ENCODE measurements around the gene TPM1.

DNA sequence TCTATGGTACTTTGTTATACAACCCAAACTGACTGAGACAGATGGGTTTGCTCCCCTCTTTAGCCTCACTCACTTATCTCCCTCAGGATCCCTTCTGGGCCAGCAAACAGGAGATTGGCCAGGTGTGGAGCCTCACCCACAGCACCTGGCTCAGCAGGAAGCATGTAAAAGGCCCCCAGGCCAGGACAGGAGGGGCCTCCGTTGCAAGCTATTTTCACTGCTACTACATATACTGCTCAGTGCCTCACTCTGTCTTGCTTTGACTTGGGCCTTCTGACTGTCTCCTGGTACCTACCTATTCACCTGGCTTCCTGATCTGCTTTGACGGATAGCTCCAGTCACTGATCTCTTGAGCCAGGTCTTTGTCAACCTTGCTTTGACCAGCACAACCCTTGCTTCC lies 20.4 kb upstream of the TPM1 start:
- no peak for TF ChIP-seq CTCF (conservative IDR thresholded peaks at IDR 0.05)
- TF ChIP-seq EZH2 (IDR thresholded peaks at IDR 0.05; ENCODE audit: low read depth) = no peak

Measured in PC-9 (cell line).